GM23338 (cell line): ENCODE measurements around the gene EZH2. TPM values are rescaled to one million over a fixed set of nuclear protein-coding genes. Genes with fewer than 3 reads are reported as not detected.

Source experiments
- ATAC-seq: fragments of 200-7000 bp; cut with Tn5 transposase; 3 replicates; pipeline ENCODE4 v1.9.1; 2020
- DNase-seq: peaks from one replicate; pipeline ENCODE4 v3.0.0-alpha.2; 2015; ENCODE audit warnings: low spot score
- H2AFZ ChIP-seq: fragments of 200-600 bp; sonication (generic); 2 replicates; pipeline ENCODE4 v1.8.0; 2016; ENCODE audit warnings: antibody characterized with exemption, mild to moderate bottlenecking, moderate library complexity
- H3F3A ChIP-seq: fragments of 200-600 bp; sonication (generic); replicated peaks from 2 replicates; pipeline ENCODE4 v1.8.0; 2017; ENCODE audit warnings: antibody characterized with exemption, mixed run types, low read depth
- H3K27ac ChIP-seq: fragments of 200-600 bp; sonication (generic); 2 replicates; pipeline ENCODE4 v1.6.1; 2016; ENCODE audit warnings: low read depth
- H3K27me3 ChIP-seq: fragments of 200-600 bp; sonication (generic); 2 replicates; pipeline ENCODE4 v1.8.0; 2016; ENCODE audit warnings: mild to moderate bottlenecking, mixed run types, moderate library complexity; ENCODE audit not compliant: insufficient read depth
- H3K36me3 ChIP-seq: fragments of 200-600 bp; sonication (generic); 2 replicates; pipeline ENCODE4 v1.8.0; 2016; ENCODE audit warnings: mild to moderate bottlenecking; ENCODE audit not compliant: insufficient read depth
- H3K4me1 ChIP-seq: fragments of 200-600 bp; sonication (generic); 2 replicates; pipeline ENCODE4 v1.8.0; 2016; ENCODE audit warnings: mild to moderate bottlenecking, moderate library complexity; ENCODE audit not compliant: insufficient read depth
- H3K4me2 ChIP-seq: fragments of 200-600 bp; sonication (generic); 2 replicates; pipeline ENCODE4 v1.7.1; 2017; ENCODE audit warnings: mixed run types
- H3K4me3 ChIP-seq: fragments of 200-600 bp; sonication (generic); 2 replicates; pipeline ENCODE4 v1.6.1; 2016; ENCODE audit warnings: mixed run types
- H3K79me2 ChIP-seq: fragments of 200-600 bp; sonication (generic); replicated peaks from 2 replicates; pipeline ENCODE4 v1.8.0; 2017; ENCODE audit warnings: mild to moderate bottlenecking; ENCODE audit not compliant: insufficient read depth
- H3K9me2 ChIP-seq: fragments of 200-600 bp; sonication (generic); 2 replicates; pipeline ENCODE4 v1.8.0; 2017; ENCODE audit not compliant: insufficient read depth
- H4K20me1 ChIP-seq: fragments of 200-600 bp; sonication (generic); replicated peaks from 2 replicates; pipeline ENCODE4 v1.8.0; 2017; ENCODE audit warnings: mild to moderate bottlenecking; ENCODE audit not compliant: insufficient read depth
- H3K27ac Mint-ChIP-seq: 2 replicates; pipeline ENCODE4 v1.8.0; 2020; ENCODE audit warnings: inconsistent platforms, mild to moderate bottlenecking, moderate library complexity, mixed read lengths
- H3K27me3 Mint-ChIP-seq: 3 replicates; pipeline ENCODE4 v1.8.0; 2022; ENCODE audit warnings: low read depth, mild to moderate bottlenecking, moderate library complexity, mixed read lengths, inconsistent platforms; ENCODE audit not compliant: insufficient read depth, poor library complexity
- H3K36me3 Mint-ChIP-seq: 3 replicates; pipeline ENCODE4 v1.8.0; 2021; ENCODE audit warnings: low read depth, mild to moderate bottlenecking, inconsistent platforms, moderate library complexity, mixed read lengths
- H3K4me1 Mint-ChIP-seq: 3 replicates; pipeline ENCODE4 v1.8.0; 2020; ENCODE audit warnings: mild to moderate bottlenecking, inconsistent platforms, mixed read lengths
- H3K4me3 Mint-ChIP-seq: 3 replicates; pipeline ENCODE4 v1.8.0; 2021; ENCODE audit warnings: moderate library complexity, mild to moderate bottlenecking, inconsistent platforms, mixed read lengths
- H3K9me3 Mint-ChIP-seq: 3 replicates; pipeline ENCODE4 v1.8.0; 2020; ENCODE audit warnings: moderate library complexity, mild to moderate bottlenecking, inconsistent platforms, mixed read lengths
- CREB1 ChIP-seq: fragments of 250-450 bp; sonication (Bioruptor Pico); IDR thresholded peaks from 2 replicates; pipeline ENCODE4 v1.5.0; 2020; ENCODE audit warnings: low read depth, mild to moderate bottlenecking, moderate library complexity
- EZH2 ChIP-seq: fragments of 200-600 bp; sonication (generic); IDR thresholded peaks from one replicate; pipeline ENCODE4 v1.8.0; 2017; ENCODE audit warnings: antibody characterized with exemption, mild to moderate bottlenecking, low read depth; ENCODE audit not compliant: unreplicated experiment
- EZH2phosphoT487 ChIP-seq: fragments of 200-600 bp; sonication (generic); IDR thresholded peaks from one replicate; pipeline ENCODE4 v1.8.1; 2018; ENCODE audit warnings: antibody characterized with exemption; ENCODE audit not compliant: unreplicated experiment
- JUNB ChIP-seq: IDR thresholded peaks from one replicate; pipeline ENCODE4 v1.6.1; 2016; ENCODE audit warnings: antibody characterized with exemption; ENCODE audit not compliant: unreplicated experiment
- NANOG ChIP-seq: IDR thresholded peaks from 2 replicates; pipeline ENCODE4 v1.6.1; 2016; ENCODE audit warnings: antibody characterized with exemption, borderline replicate concordance
- POLR2AphosphoS5 ChIP-seq: IDR thresholded peaks from 2 replicates; pipeline ENCODE4 v1.6.1; 2016; ENCODE audit warnings: antibody characterized with exemption, low read depth
- STAT1 ChIP-seq: IDR thresholded peaks from one replicate; pipeline ENCODE4 v1.6.1; 2016; ENCODE audit warnings: antibody characterized with exemption; ENCODE audit not compliant: unreplicated experiment
- ZNF114 ChIP-seq: fragments of 250-450 bp; sonication (Bioruptor Pico); IDR thresholded peaks from 2 replicates; pipeline ENCODE4 v1.5.0; 2020; ENCODE audit warnings: mild to moderate bottlenecking, moderate library complexity
- ZNF331 ChIP-seq: fragments of 250-450 bp; sonication (Bioruptor Pico); IDR thresholded peaks from 2 replicates; pipeline ENCODE4 v1.5.0; 2020; ENCODE audit warnings: low read depth, mild to moderate bottlenecking, moderate library complexity
- polyA plus RNA-seq: library from polyadenylated mRNA; unstranded; fragments of >200 nt; fragmentation: Nextera tagmentation; extraction: Ambion mirVana; gene quantifications from 2 replicates; pipeline ENCODE4 v1.2.1, GENCODE V29; 2016
- total RNA-seq: library from RNA; depleted of rRNA; stranded (reverse); fragments of >200 nt; shearing (Covaris generic); gene quantifications from 2 replicates; pipeline ENCODE4 v1.2.3, GENCODE V29; 2014
- TF ChIP-seq, protein P1 (sequence below): fragments of 250-450 bp; sonication (Bioruptor Pico); IDR thresholded peaks from 2 replicates; pipeline ENCODE4 v1.5.0; 2020; ENCODE audit warnings: mild to moderate bottlenecking, moderate library complexity
- TF ChIP-seq, protein P2 (sequence below), 2 experiments: fragments of 200-600 bp in 1 of 2; sonication (generic) in 1 of 2; conservative IDR thresholded peaks; 2 replicates each; pipeline versions ENCODE4 v1.5.1 to v1.6.1; 2016 to 2017; ENCODE audit warnings: antibody characterized with exemption in 2 of 2, low read depth in 2 of 2, mild to moderate bottlenecking in 2 of 2, moderate library complexity in 1 of 2
- TF ChIP-seq, protein P3 (sequence below): IDR thresholded peaks from one replicate; pipeline ENCODE4 v1.6.1; 2018; ENCODE audit warnings: antibody characterized with exemption; ENCODE audit not compliant: unreplicated experiment
- TF ChIP-seq, protein P4 (sequence below): IDR thresholded peaks from 2 replicates; pipeline ENCODE4 v1.6.1; 2016; ENCODE audit warnings: antibody characterized with exemption

EZH2 gene
- total and polyA plus RNA-seq, 2 experiments from 2014 or later: 33.9 to 38.6 TPM

DNA sequence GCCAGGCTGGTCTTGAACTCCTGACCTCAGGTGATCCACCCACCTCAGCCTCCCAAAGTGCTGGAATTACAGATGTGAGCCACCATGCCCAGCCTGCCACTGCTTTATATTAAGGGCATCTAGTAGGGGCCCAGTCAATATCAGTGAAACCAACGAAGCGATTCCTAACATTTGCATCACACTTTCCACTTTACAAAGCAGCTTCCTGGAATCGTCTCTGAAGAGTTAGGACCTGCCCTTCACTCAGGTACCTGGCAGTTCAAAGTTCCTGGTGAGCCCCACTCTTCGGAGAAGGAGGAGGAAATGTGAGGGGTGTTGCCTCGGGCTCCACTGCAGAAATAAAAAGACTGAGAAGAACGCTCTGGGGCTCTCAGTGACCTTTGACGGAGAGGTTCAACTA is 31.1 kb upstream of the EZH2 start:
- H3K27me3 Mint-ChIP-seq: peaks cover 2% of the 10 kb centered on the region
- no peaks in the 10 kb centered on the region; the same call in 1 of the 2 replicates for H3K4me1 ChIP-seq
- H3K9me2 ChIP-seq: no peaks in the 10 kb centered on the region
- H2AFZ ChIP-seq: no peak overlapping the region
- no peak overlapping the region for H3K27ac Mint-ChIP-seq
- DNase-seq: no peak
- H3K9me3 Mint-ChIP-seq: no peaks in the 10 kb centered on the region
- H3K4me3 Mint-ChIP-seq: no peak overlapping the region
- H3K4me3 ChIP-seq: no peak overlapping the region
- no peaks in the 10 kb centered on the region for H3F3A ChIP-seq
- H4K20me1 ChIP-seq: no peaks in the 10 kb centered on the region
- H3K79me2 ChIP-seq: no peaks in the 10 kb centered on the region
- no peaks in the 10 kb centered on the region for H3K27me3 ChIP-seq
- H3K36me3 ChIP-seq: no peaks in the 10 kb centered on the region
- no peaks in the 10 kb centered on the region for H3K36me3 Mint-ChIP-seq
- H3K27ac ChIP-seq: no peak overlapping the region
- TF ChIP-seq, protein P1, sequence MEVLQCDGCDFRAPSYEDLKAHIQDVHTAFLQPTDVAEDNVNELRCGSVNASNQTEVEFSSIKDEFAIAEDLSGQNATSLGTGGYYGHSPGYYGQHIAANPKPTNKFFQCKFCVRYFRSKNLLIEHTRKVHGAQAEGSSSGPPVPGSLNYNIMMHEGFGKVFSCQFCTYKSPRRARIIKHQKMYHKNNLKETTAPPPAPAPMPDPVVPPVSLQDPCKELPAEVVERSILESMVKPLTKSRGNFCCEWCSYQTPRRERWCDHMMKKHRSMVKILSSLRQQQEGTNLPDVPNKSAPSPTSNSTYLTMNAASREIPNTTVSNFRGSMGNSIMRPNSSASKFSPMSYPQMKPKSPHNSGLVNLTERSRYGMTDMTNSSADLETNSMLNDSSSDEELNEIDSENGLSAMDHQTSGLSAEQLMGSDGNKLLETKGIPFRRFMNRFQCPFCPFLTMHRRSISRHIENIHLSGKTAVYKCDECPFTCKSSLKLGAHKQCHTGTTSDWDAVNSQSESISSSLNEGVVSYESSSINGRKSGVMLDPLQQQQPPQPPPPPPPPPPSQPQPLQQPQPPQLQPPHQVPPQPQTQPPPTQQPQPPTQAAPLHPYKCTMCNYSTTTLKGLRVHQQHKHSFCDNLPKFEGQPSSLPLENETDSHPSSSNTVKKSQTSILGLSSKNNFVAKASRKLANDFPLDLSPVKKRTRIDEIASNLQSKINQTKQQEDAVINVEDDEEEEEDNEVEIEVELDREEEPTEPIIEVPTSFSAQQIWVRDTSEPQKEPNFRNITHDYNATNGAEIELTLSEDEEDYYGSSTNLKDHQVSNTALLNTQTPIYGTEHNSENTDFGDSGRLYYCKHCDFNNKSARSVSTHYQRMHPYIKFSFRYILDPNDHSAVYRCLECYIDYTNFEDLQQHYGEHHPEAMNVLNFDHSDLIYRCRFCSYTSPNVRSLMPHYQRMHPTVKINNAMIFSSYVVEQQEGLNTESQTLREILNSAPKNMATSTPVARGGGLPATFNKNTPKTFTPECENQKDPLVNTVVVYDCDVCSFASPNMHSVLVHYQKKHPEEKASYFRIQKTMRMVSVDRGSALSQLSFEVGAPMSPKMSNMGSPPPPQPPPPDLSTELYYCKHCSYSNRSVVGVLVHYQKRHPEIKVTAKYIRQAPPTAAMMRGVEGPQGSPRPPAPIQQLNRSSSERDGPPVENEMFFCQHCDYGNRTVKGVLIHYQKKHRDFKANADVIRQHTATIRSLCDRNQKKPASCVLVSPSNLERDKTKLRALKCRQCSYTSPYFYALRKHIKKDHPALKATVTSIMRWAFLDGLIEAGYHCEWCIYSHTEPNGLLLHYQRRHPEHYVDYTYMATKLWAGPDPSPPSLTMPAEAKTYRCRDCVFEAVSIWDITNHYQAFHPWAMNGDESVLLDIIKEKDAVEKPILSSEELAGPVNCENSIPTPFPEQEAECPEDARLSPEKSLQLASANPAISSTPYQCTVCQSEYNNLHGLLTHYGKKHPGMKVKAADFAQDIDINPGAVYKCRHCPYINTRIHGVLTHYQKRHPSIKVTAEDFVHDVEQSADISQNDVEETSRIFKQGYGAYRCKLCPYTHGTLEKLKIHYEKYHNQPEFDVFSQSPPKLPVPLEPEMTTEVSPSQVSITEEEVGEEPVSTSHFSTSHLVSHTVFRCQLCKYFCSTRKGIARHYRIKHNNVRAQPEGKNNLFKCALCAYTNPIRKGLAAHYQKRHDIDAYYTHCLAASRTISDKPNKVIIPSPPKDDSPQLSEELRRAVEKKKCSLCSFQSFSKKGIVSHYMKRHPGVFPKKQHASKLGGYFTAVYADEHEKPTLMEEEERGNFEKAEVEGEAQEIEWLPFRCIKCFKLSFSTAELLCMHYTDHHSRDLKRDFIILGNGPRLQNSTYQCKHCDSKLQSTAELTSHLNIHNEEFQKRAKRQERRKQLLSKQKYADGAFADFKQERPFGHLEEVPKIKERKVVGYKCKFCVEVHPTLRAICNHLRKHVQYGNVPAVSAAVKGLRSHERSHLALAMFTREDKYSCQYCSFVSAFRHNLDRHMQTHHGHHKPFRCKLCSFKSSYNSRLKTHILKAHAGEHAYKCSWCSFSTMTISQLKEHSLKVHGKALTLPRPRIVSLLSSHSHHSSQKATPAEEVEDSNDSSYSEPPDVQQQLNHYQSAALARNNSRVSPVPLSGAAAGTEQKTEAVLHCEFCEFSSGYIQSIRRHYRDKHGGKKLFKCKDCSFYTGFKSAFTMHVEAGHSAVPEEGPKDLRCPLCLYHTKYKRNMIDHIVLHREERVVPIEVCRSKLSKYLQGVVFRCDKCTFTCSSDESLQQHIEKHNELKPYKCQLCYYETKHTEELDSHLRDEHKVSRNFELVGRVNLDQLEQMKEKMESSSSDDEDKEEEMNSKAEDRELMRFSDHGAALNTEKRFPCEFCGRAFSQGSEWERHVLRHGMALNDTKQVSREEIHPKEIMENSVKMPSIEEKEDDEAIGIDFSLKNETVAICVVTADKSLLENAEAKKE (CRISPR knock-in tag): no peak
- TF ChIP-seq STAT1 (no peak), EZH2 (no peak), ZNF331 (CRISPR knock-in tag) (no peak), ZNF114 (CRISPR knock-in tag) (no peak), EZH2phosphoT487 (no peak), POLR2AphosphoS5 (no peak), CREB1 (no peak), NANOG (no peak), JUNB (no peak)
- TF ChIP-seq, protein P2, sequence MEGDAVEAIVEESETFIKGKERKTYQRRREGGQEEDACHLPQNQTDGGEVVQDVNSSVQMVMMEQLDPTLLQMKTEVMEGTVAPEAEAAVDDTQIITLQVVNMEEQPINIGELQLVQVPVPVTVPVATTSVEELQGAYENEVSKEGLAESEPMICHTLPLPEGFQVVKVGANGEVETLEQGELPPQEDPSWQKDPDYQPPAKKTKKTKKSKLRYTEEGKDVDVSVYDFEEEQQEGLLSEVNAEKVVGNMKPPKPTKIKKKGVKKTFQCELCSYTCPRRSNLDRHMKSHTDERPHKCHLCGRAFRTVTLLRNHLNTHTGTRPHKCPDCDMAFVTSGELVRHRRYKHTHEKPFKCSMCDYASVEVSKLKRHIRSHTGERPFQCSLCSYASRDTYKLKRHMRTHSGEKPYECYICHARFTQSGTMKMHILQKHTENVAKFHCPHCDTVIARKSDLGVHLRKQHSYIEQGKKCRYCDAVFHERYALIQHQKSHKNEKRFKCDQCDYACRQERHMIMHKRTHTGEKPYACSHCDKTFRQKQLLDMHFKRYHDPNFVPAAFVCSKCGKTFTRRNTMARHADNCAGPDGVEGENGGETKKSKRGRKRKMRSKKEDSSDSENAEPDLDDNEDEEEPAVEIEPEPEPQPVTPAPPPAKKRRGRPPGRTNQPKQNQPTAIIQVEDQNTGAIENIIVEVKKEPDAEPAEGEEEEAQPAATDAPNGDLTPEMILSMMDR (conservative IDR thresholded peaks at IDR 0.05; ENCODE audit: low read depth in 2 of 2): no peak
- TF ChIP-seq, protein P3, sequence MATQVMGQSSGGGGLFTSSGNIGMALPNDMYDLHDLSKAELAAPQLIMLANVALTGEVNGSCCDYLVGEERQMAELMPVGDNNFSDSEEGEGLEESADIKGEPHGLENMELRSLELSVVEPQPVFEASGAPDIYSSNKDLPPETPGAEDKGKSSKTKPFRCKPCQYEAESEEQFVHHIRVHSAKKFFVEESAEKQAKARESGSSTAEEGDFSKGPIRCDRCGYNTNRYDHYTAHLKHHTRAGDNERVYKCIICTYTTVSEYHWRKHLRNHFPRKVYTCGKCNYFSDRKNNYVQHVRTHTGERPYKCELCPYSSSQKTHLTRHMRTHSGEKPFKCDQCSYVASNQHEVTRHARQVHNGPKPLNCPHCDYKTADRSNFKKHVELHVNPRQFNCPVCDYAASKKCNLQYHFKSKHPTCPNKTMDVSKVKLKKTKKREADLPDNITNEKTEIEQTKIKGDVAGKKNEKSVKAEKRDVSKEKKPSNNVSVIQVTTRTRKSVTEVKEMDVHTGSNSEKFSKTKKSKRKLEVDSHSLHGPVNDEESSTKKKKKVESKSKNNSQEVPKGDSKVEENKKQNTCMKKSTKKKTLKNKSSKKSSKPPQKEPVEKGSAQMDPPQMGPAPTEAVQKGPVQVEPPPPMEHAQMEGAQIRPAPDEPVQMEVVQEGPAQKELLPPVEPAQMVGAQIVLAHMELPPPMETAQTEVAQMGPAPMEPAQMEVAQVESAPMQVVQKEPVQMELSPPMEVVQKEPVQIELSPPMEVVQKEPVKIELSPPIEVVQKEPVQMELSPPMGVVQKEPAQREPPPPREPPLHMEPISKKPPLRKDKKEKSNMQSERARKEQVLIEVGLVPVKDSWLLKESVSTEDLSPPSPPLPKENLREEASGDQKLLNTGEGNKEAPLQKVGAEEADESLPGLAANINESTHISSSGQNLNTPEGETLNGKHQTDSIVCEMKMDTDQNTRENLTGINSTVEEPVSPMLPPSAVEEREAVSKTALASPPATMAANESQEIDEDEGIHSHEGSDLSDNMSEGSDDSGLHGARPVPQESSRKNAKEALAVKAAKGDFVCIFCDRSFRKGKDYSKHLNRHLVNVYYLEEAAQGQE: no peak
- TF ChIP-seq, protein P4, sequence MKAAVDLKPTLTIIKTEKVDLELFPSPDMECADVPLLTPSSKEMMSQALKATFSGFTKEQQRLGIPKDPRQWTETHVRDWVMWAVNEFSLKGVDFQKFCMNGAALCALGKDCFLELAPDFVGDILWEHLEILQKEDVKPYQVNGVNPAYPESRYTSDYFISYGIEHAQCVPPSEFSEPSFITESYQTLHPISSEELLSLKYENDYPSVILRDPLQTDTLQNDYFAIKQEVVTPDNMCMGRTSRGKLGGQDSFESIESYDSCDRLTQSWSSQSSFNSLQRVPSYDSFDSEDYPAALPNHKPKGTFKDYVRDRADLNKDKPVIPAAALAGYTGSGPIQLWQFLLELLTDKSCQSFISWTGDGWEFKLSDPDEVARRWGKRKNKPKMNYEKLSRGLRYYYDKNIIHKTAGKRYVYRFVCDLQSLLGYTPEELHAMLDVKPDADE: no peak
- H3K4me2 ChIP-seq: no peak overlapping the region
- ATAC-seq: no peak
- peaks cover 12% of the 10 kb centered on the region for H3K4me1 Mint-ChIP-seq
